ENCODE data around the gene NAIF1.

GRCh38 chr9:128080206-128080605 is 13.1 kb upstream of the NAIF1 start:
- TF ChIP-seq, protein P1, sequence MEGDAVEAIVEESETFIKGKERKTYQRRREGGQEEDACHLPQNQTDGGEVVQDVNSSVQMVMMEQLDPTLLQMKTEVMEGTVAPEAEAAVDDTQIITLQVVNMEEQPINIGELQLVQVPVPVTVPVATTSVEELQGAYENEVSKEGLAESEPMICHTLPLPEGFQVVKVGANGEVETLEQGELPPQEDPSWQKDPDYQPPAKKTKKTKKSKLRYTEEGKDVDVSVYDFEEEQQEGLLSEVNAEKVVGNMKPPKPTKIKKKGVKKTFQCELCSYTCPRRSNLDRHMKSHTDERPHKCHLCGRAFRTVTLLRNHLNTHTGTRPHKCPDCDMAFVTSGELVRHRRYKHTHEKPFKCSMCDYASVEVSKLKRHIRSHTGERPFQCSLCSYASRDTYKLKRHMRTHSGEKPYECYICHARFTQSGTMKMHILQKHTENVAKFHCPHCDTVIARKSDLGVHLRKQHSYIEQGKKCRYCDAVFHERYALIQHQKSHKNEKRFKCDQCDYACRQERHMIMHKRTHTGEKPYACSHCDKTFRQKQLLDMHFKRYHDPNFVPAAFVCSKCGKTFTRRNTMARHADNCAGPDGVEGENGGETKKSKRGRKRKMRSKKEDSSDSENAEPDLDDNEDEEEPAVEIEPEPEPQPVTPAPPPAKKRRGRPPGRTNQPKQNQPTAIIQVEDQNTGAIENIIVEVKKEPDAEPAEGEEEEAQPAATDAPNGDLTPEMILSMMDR (IDR thresholded peaks at IDR 0.05) = no peak
- no peak for TF ChIP-seq POLR2A (IDR thresholded peaks at IDR 0.05)
- no peak for TF ChIP-seq POLR2AphosphoS5 (IDR thresholded peaks at IDR 0.05; ENCODE audit: insufficient read depth in 1 of 2, low read depth in 1 of 2)

All from vagina (tissue), 2 donors.